GM12872 (cell line): ENCODE measurements around the gene JPH2.

Experiments used
- CTCF ChIP-seq: IDR thresholded peaks from 3 replicates; pipeline ENCODE4 v1.5.1; 2011; ENCODE audit warnings: low read depth, mild to moderate bottlenecking, low read length, moderate library complexity; ENCODE audit not compliant: insufficient read depth

The JPH2 gene

GRCh38 chr20:44098657-44099056, 88.3 kb downstream of the JPH2 start:
- no peak for TF ChIP-seq CTCF

GRCh38 chr20:44098256-44098630, 88.7 kb downstream of the JPH2 start:
- TF ChIP-seq CTCF, result no peak

- no peak for TF ChIP-seq CTCF
Observed at GRCh38 chr20:44097521-44098255, 89.3 kb downstream of the JPH2 start.

GRCh38 chr20:44095831-44096230, 91.2 kb downstream of the JPH2 start:
- no peak for TF ChIP-seq CTCF

- TF ChIP-seq CTCF, result no peak
Observed at GRCh38 chr20:44093249-44093582, 93.8 kb downstream of the JPH2 start.

- peak; percentile 57 for TF ChIP-seq CTCF
Observed at GRCh38 chr20:44092551-44093248, 94.3 kb downstream of the JPH2 start.

GRCh38 chr20:44091026-44091425, 96.0 kb downstream of the JPH2 start:
- no peak for TF ChIP-seq CTCF
